A673 (cell line): ENCODE data around the gene RASGRP1.

Experiments used
- CTCF ChIP-seq: fragments of 300-800, 200-600 bp; sonication (generic); conservative IDR thresholded peaks from 2 replicates; pipeline ENCODE4 v1.5.1; 2017; ENCODE audit warnings: low read depth, mild to moderate bottlenecking, antibody characterized with exemption, low read length, moderate library complexity, mixed read lengths
- EZH2 ChIP-seq: fragments of 200-600 bp; sonication (generic); IDR thresholded peaks from 2 replicates; pipeline ENCODE4 v1.6.1; 2017; ENCODE audit warnings: borderline replicate concordance, low read depth, mild to moderate bottlenecking, mixed read lengths, antibody characterized with exemption, low read length; ENCODE audit not compliant: poor library complexity, severe bottlenecking

GRCh38 chr15:38471974-38472373, 92.6 kb downstream of the RASGRP1 start:
- TF ChIP-seq CTCF (no peak), EZH2 (no peak)
